A549 (cell line): ENCODE results near the gene AMMECR1. TPM values are rescaled to one million over a fixed set of nuclear protein-coding genes. Genes with fewer than 3 reads are reported as not detected.
"Not testable (repeated sequence)": the region's sequence is repeated elsewhere in the genome, so short reads cannot be mapped to it uniquely, and the experiment has no call there.

Source experiments
- ATAC-seq, 2 experiments: fragments of 200-7000 bp in 1 of 2; fragments of >200 bp in 1 of 2; cut with Nextera tagmentation in 1 of 2; cut with Tn5 transposase in 1 of 2; 3 replicates each; pipeline versions ENCODE4 v1.8.0 to v1.9.1; 2018 to 2020; ENCODE audit warnings: mild to moderate bottlenecking in 1 of 2, moderate library complexity in 1 of 2
- CTCF ChIA-PET: fragments of 300-600 bp; sonication (Branson Sonifier 250); formaldehyde crosslinking; extraction: SDS; loops from one replicate; lab custom pipeline; 2021; ENCODE audit warnings: antibody characterized with exemption, inconsistent platforms; lab: Yijun Ruan, JAX
- POLR2A ChIA-PET: fragments of 350-600 bp; formaldehyde crosslinking; extraction: SDS; loops from one replicate; lab custom pipeline; 2021; ENCODE audit warnings: antibody characterized with exemption, inconsistent platforms; lab: Yijun Ruan, JAX
- DNase-seq, 2 experiments: peaks; one replicate each; pipeline versions ENCODE4 v3.0.0 to v3.0.0-alpha.2; 2011 to 2016; ENCODE audit warnings: low read depth in 1 of 2, low spot score in 1 of 2
- FAIRE-seq: peaks from 2 replicates; lab custom pipeline; 2011; peaks lifted over from hg19 to GRCh38; lab: Jason Lieb, UNC
- H3K27ac ChIP-seq, 2 experiments: fragments of >200 bp; sonication (Bioruptor Twin); formaldehyde crosslinking; 3 replicates each; pipeline ENCODE4 v1.5.1; 2016 to 2017
- H3K4me1 ChIP-seq: fragments of >200 bp; sonication (Bioruptor Twin); formaldehyde crosslinking; 3 replicates; pipeline ENCODE4 v1.6.1; 2016
- H3K4me2 ChIP-seq: fragments of >200 bp; sonication (Bioruptor Twin); formaldehyde crosslinking; 3 replicates; pipeline ENCODE4 v1.6.1; 2016
- H3K4me3 ChIP-seq: fragments of >200 bp; sonication (Bioruptor Twin); formaldehyde crosslinking; 3 replicates; pipeline ENCODE4 v1.5.1; 2016
- H3K9me3 ChIP-seq: fragments of >200 bp; sonication (Bioruptor Twin); formaldehyde crosslinking; 3 replicates; pipeline ENCODE4 v1.6.1; 2016
- CHD2 ChIP-seq: fragments of 150-350 bp; IDR thresholded peaks from 2 replicates; pipeline ENCODE4 v1.6.1; 2014; ENCODE audit warnings: low read length; ENCODE audit not compliant: partially characterized antibody
- CTCF ChIP-seq: fragments of >200 bp; sonication (Bioruptor Twin); formaldehyde crosslinking; IDR thresholded peaks from 3 replicates; pipeline ENCODE4 v1.5.1; 2016
- EHF ChIP-seq: fragments of 250-450 bp; sonication (Bioruptor Pico); IDR thresholded peaks from 2 replicates; pipeline ENCODE4 v1.5.0; 2020; ENCODE audit warnings: mild to moderate bottlenecking
- EHMT2 ChIP-seq: fragments of 200-600 bp; sonication (generic); IDR thresholded peaks from 2 replicates; pipeline ENCODE4 v1.6.1; 2016; ENCODE audit warnings: antibody characterized with exemption, low read depth, mild to moderate bottlenecking, moderate library complexity
- FOXS1 ChIP-seq: fragments of 250-450 bp; sonication (Bioruptor Pico); IDR thresholded peaks from 2 replicates; pipeline ENCODE4 v1.5.0; 2020; ENCODE audit warnings: mild to moderate bottlenecking, moderate library complexity
- GATA3 ChIP-seq: IDR thresholded peaks from 2 replicates; pipeline ENCODE4 v1.6.1; 2012; ENCODE audit warnings: borderline replicate concordance
- HDAC2 ChIP-seq: fragments of 200-600 bp; sonication (generic); IDR thresholded peaks from 2 replicates; pipeline ENCODE4 v1.6.1; 2016
- HMGXB4 ChIP-seq: fragments of 250-450 bp; sonication (Bioruptor Pico); IDR thresholded peaks from 2 replicates; pipeline ENCODE4 v1.5.0; 2021; ENCODE audit warnings: mild to moderate bottlenecking, moderate library complexity, borderline replicate concordance
- HOXA7 ChIP-seq: fragments of 250-450 bp; sonication (Bioruptor Pico); IDR thresholded peaks from 2 replicates; pipeline ENCODE4 v1.5.0; 2020; ENCODE audit warnings: mild to moderate bottlenecking, moderate library complexity
- HOXB5 ChIP-seq: fragments of 250-450 bp; sonication (Bioruptor Pico); IDR thresholded peaks from 2 replicates; pipeline ENCODE4 v1.5.0; 2020; ENCODE audit warnings: mild to moderate bottlenecking, moderate library complexity
- JUN ChIP-seq, 2 experiments: fragments of >200 bp; sonication (Bioruptor Twin); formaldehyde crosslinking; IDR thresholded peaks; 2 replicates in 1 of 2; 3 replicates in 1 of 2; pipeline ENCODE4 v1.6.1; 2016 to 2017
- JUNB ChIP-seq: fragments of >200 bp; sonication (Bioruptor Twin); formaldehyde crosslinking; IDR thresholded peaks from 2 replicates; pipeline ENCODE4 v1.6.1; 2016
- KDM1A ChIP-seq: fragments of 200-600 bp; sonication (generic); IDR thresholded peaks from 2 replicates; pipeline ENCODE4 v1.6.1; 2016; ENCODE audit warnings: low read depth, mild to moderate bottlenecking
- MAX ChIP-seq: IDR thresholded peaks from 2 replicates; pipeline ENCODE4 v1.6.1; 2012
- PBX3 ChIP-seq: IDR thresholded peaks from 2 replicates; pipeline ENCODE4 v1.6.1; 2012
- POLR2AphosphoS2 ChIP-seq: conservative IDR thresholded peaks from 2 replicates; pipeline ENCODE4 v1.6.1; 2012; ENCODE audit warnings: low read length, improper control_type of control experiment, inconsistent platforms
- RAD21 ChIP-seq, 2 experiments: fragments of >200 bp in 1 of 2; sonication (Bioruptor Twin) in 1 of 2; formaldehyde crosslinking in 1 of 2; IDR thresholded peaks in 1 of 2; conservative IDR thresholded peaks in 1 of 2; 2 replicates in 1 of 2; 3 replicates in 1 of 2; pipeline ENCODE4 v1.6.1; 2012 to 2018; ENCODE audit warnings: inconsistent platforms in 1 of 2
- RARB ChIP-seq: fragments of 250-450 bp; sonication (Bioruptor Pico); IDR thresholded peaks from 2 replicates; pipeline ENCODE4 v1.8.0; 2021; ENCODE audit warnings: mild to moderate bottlenecking, moderate library complexity
- RFX5 ChIP-seq: fragments of 450-650 bp; IDR thresholded peaks from 2 replicates; pipeline ENCODE4 v1.7.1; 2014; ENCODE audit warnings: antibody characterized with exemption, mild to moderate bottlenecking, moderate library complexity
- SMC3 ChIP-seq: fragments of >200 bp; sonication (Bioruptor Twin); formaldehyde crosslinking; IDR thresholded peaks from 3 replicates; pipeline ENCODE4 v1.6.1; 2018; ENCODE audit warnings: inconsistent platforms
- SREBF2 ChIP-seq: fragments of 450-650 bp; IDR thresholded peaks from 2 replicates; pipeline ENCODE4 v1.6.1; 2014; ENCODE audit warnings: mild to moderate bottlenecking, moderate library complexity
- WGBS: methylation state at CpG from one replicate; pipeline ENCODE4 v1.1.6; 2017; ENCODE audit errors: missing lambda C conversion rate; 5-methylcytosine and 5-hydroxymethylcytosine counted together
- polyA plus RNA-seq, 4 experiments: library from polyadenylated mRNA; depleted of rRNA in 3 of 4; stranded (reverse); fragments of >200 nt; fragmentation: RNase III in 1 of 4; extraction: RNeasy Plus Mini Kit Qiagen cat#74134 plus additional on column Dnase treatment in 1 of 4; gene quantifications; 2 replicates in 3 of 4; 3 replicates in 1 of 4; pipeline ENCODE4 v1.2.3, GENCODE V29; 2011 to 2017

AMMECR1 gene
- polyA plus RNA-seq, 2 of the 4 experiments (the other 2 are of a cell fraction), result 7.9 to 13.7 TPM

GRCh38 chrX:110338935-110339334 lies 21.1 kb upstream of the AMMECR1 start:
- FAIRE-seq, result no peak
- no peak for ATAC-seq
- 82% methylated on average over 4 of the region's 4 CpGs for WGBS
- Histone ChIP-seq H3K4me2 (no peak overlapping the region), H3K9me3 (no peaks in the 10 kb centered on the region), H3K4me3 (no peak overlapping the region), H3K27ac (no peak overlapping the region), H3K4me1 (peaks cover 12% of the 10 kb centered on the region; the same call in 2 of the 3 replicates)
- no peak for DNase-seq
- TF ChIP-seq EHMT2 (no peak), JUN (IDR thresholded peaks at IDR 0.05) (no peak), RAD21 (conservative IDR thresholded peaks at IDR 0.05 in 1 of 2, IDR thresholded peaks at IDR 0.05 in 1 of 2) (no peak), MAX (no peak), RFX5 (no peak)
- ChIA-PET CTCF (no interaction called here), POLR2A (no interaction called here)

- 29% methylated on average over 1 of the region's 1 CpG for WGBS
- CTCF ChIA-PET, result interaction anchor here (0.5 kb wide), 1 partner anchor 47 kb away, joined by 3 read pairs; no protein-coding TSS in a partner anchor
- H3K9me3 ChIP-seq, H3K4me1 ChIP-seq, FAIRE-seq, ATAC-seq, POLR2A ChIA-PET, DNase-seq, H3K27ac ChIP-seq, H3K4me2 ChIP-seq, H3K4me3 ChIP-seq: not testable (repeated sequence)
Measured at GRCh38 chrX:110333458-110333857, 15.6 kb upstream of the AMMECR1 start.

- ATAC-seq (no peak), FAIRE-seq (no peak), DNase-seq (no peak)
- POLR2A ChIA-PET, result no interaction called here
- no peak overlapping the region for H3K4me2 ChIP-seq
- H3K9me3 ChIP-seq, result no peaks in the 10 kb centered on the region
- no peak for TF ChIP-seq HDAC2
- no peak for TF ChIP-seq SMC3
- TF ChIP-seq RARB (CRISPR knock-in tag), result no peak
- TF ChIP-seq KDM1A, result no peak
- no peak for TF ChIP-seq FOXS1
- no peak for TF ChIP-seq GATA3
- TF ChIP-seq EHMT2, result no peak
- TF ChIP-seq JUN (IDR thresholded peaks at IDR 0.05), result no peak
- TF ChIP-seq SREBF2, result no peak
- no peak for TF ChIP-seq EHF
- no peak for TF ChIP-seq CTCF
- TF ChIP-seq POLR2AphosphoS2, result no peak
- TF ChIP-seq PBX3, result no peak
- no peak for TF ChIP-seq JUNB
- no peak for TF ChIP-seq HOXA7 (CRISPR knock-in tag)
- no peak for TF ChIP-seq HMGXB4 (CRISPR knock-in tag)
- TF ChIP-seq HOXB5 (CRISPR knock-in tag), result no peak
- no peak for TF ChIP-seq CHD2
- H3K27ac ChIP-seq, result no peak overlapping the region
- WGBS, result 70% methylated on average over 3 of the region's 3 CpGs
- H3K4me1 ChIP-seq, result no peaks in the 10 kb centered on the region
- H3K4me3 ChIP-seq, result no peak overlapping the region
- CTCF ChIA-PET, result interaction anchor here (1.4 kb wide), 1 partner anchor 12 kb away, joined by 3 read pairs; no protein-coding TSS in a partner anchor
Measured at GRCh38 chrX:110331444-110332030, 13.7 kb upstream of the AMMECR1 start.

- DNase-seq, ATAC-seq, H3K9me3 ChIP-seq, H3K4me1 ChIP-seq, POLR2A ChIA-PET, CTCF ChIA-PET, FAIRE-seq, H3K27ac ChIP-seq, H3K4me2 ChIP-seq, H3K4me3 ChIP-seq: not testable (repeated sequence)
- WGBS, result 0% methylated on average over 1 of the region's 1 CpG
Measured at GRCh38 chrX:110328613-110329012, 10.7 kb upstream of the AMMECR1 start.
